ENCODE data around the gene PRPF40B.

PRPF40B gene

GRCh38 chr12:49635656-49636055 lies 12.3 kb downstream of the PRPF40B start:
- DNase-seq (ENCODE audit: low read depth, low spot score): no peak

GRCh38 chr12:49636574-49636973 lies 13.2 kb downstream of the PRPF40B start:
- no peak for DNase-seq (ENCODE audit: low read depth, low spot score)

- DNase-seq (ENCODE audit: low read depth, low spot score): peak; percentile 9
These were observed 13.8 kb downstream of the PRPF40B start for GRCh38 chr12:49636979-49637755.

- no peak for DNase-seq (ENCODE audit: low read depth, low spot score)
These were observed 18.5 kb downstream of the PRPF40B start for GRCh38 chr12:49641748-49642369.

GRCh38 chr12:49642370-49642802 lies 19.0 kb downstream of the PRPF40B start:
- no peak for DNase-seq (ENCODE audit: low read depth, low spot score)

GRCh38 chr12:49643135-49643534 lies 19.8 kb downstream of the PRPF40B start:
- DNase-seq (ENCODE audit: low read depth, low spot score): no peak

GRCh38 chr12:49643961-49644619 lies 20.7 kb downstream of the PRPF40B start:
- DNase-seq (ENCODE audit: low read depth, low spot score): no peak

GRCh38 chr12:49644620-49644994 lies 21.2 kb downstream of the PRPF40B start:
- DNase-seq (ENCODE audit: low read depth, low spot score): peak; percentile 64

GRCh38 chr12:49645146-49646039 lies 22.0 kb downstream of the PRPF40B start:
- no peak for DNase-seq (ENCODE audit: low read depth, low spot score)

- DNase-seq (ENCODE audit: low read depth, low spot score): no peak
These were observed 23.0 kb downstream of the PRPF40B start for GRCh38 chr12:49646331-49646830.

- DNase-seq (ENCODE audit: low read depth, low spot score): no peak
These were observed 23.7 kb downstream of the PRPF40B start for GRCh38 chr12:49646871-49647654.

- no peak for DNase-seq (ENCODE audit: low read depth, low spot score)
These were observed 24.7 kb downstream of the PRPF40B start for GRCh38 chr12:49647827-49648711.

- no peak for DNase-seq (ENCODE audit: low read depth, low spot score)
These were observed 25.3 kb downstream of the PRPF40B start for GRCh38 chr12:49648712-49649003.

- DNase-seq (ENCODE audit: low read depth, low spot score): no peak
These were observed 26.1 kb downstream of the PRPF40B start for GRCh38 chr12:49649445-49649844.

- no peak for DNase-seq (ENCODE audit: low read depth, low spot score)
These were observed 26.5 kb downstream of the PRPF40B start for GRCh38 chr12:49649892-49650291.

- DNase-seq (ENCODE audit: low read depth, low spot score): no peak
These were observed 28.5 kb downstream of the PRPF40B start for GRCh38 chr12:49651855-49652254.

- no peak for DNase-seq (ENCODE audit: low read depth, low spot score)
These were observed 29.7 kb downstream of the PRPF40B start for GRCh38 chr12:49652921-49653520.

GRCh38 chr12:49654715-49655114 lies 31.4 kb downstream of the PRPF40B start:
- DNase-seq (ENCODE audit: low read depth, low spot score): no peak

GRCh38 chr12:49655595-49656236 lies 32.4 kb downstream of the PRPF40B start:
- no peak for DNase-seq (ENCODE audit: low read depth, low spot score)
